ENCODE measurements around the gene SNAPC4. TPM values are rescaled to one million over a fixed set of nuclear protein-coding genes. Genes with fewer than 3 reads are reported as not detected.
A peak's percentile ranks its signal among the peaks of the same experiment; 100 is the strongest.

Gene SNAPC4
- total RNA-seq, 1 experiment from 2014 or later = 21.0 TPM

DNA sequence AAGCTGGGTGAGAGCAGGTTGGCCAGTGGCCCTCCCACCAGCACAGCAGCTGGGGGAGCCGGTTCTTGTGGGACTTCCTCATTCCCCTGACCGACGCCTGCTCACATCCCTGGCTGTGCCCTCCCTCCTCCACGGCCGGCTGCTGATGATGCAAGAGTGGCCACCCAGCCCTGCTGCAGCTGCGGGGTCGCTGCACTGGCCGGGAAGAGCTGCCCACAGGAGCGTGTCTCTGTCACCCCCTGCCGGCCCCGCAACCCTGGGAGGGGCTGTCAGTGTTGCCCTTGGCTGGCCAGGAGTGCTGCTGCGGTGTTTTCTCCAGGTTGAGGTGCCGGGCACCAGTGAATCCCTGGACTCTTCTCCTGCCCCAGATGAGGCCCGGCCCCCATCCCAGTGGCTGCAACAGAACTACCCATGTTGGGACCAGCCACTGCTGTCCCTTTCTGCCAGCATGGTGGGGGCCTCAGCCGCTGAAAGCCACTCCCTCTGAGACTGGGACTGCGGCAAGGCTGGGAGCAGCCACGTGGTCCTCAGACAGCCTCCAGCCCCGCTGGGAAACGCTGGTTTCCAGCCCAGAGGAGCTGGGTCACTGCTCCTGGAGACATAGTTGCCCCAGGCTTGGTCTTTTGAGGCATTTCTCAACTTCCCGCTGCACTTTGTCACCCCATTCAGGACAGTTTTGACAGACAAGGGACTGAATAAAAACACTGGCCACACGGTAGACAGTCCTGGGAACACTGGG lies 27.2 kb downstream of the SNAPC4 start:
- DNase-seq (ENCODE audit: low spot score) = peak; percentile 91

DNA sequence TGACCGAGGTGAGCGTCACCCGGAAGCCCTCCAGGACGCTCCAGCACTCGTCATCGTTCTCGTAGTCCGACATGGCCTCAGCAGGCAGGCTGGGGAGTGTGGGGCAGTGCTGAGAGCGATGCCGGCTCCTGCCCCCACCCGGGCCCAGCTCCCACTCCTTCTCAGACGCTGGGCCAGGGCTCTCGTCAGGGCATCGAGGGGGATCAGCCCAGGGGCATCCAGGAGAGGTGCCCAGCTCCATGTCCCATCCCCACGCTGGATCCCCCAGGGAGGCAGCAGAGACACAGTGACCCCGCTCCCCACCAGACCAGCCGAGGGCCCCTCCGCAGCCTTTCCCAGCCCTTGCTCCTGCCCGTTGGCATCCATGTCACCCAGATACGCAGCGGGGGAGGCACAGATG lies 28.0 kb downstream of the SNAPC4 start:
- DNase-seq (ENCODE audit: low spot score) = no peak

- DNase-seq (ENCODE audit: low spot score) = no peak
Observed at GRCh38 chr9:136371533-136371880, 28.5 kb downstream of the SNAPC4 start.

DNA sequence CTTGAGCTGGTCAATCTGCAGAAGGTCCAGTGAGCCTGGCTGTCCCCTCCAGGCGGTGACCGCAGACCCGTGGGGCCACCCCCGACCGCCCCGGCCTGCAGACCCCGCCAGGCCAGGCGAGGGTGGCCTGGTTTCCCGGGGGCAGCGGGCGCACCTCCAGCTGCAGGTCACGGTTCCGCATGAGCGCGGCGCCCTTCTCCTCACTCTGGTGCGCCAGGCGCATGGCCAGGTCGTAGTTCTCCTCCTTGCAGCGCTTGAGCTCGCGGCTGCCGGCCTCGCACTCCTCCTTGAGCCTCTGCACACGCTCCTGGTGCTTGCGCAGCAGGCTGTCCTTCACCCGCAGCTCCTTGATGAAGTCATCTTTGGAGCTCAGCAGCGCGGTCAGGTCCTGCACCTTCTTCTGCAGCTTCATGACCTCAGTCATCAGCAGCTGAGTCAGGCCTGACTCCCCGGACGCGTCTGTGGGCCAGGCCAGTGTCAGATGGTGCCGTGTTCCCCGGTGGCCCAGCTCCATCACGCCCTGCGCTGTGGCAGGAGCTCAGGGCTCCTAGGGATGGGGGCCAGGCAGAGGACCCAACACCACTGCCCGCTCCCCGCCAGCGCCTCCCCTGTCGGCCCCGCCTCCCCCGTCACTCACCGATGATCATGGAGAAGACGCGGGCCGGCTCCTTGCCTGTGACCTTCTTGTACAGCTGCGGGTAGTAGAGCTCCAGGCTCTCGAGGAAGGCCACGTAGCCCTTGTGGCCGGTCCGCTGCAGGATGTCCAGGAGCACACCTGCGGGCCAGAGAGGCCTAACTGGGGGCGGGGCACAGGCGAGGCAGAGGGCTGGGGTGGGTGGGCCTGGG lies 29.1 kb downstream of the SNAPC4 start:
- DNase-seq (ENCODE audit: low spot score) = no peak

- no peak for DNase-seq (ENCODE audit: low spot score)
Observed at GRCh38 chr9:136370037-136370436, 29.9 kb downstream of the SNAPC4 start.

DNA sequence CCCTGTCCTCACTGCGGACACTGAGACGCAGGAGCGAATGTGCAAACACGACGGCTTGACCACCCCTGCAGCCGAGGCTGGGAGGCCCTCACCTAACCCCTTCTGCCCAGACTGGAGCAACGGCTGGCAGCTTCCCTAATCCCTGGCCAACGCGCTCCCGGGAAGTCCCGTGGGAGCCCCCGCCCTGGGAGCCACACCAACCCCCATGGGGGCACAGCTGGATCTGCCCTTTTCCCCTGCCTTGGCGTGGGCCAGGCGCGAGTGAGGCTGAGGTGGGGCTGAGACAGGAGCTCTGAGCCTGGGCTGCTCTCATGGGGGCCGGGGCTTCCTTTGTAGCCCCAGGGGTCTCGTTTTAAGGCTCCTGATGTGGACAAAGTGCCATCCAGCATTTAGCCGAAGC lies 31.8 kb downstream of the SNAPC4 start:
- no peak for DNase-seq (ENCODE audit: low spot score)

GRCh38 chr9:136367296-136368145 lies 32.4 kb downstream of the SNAPC4 start:
- DNase-seq (ENCODE audit: low spot score) = no peak

DNA sequence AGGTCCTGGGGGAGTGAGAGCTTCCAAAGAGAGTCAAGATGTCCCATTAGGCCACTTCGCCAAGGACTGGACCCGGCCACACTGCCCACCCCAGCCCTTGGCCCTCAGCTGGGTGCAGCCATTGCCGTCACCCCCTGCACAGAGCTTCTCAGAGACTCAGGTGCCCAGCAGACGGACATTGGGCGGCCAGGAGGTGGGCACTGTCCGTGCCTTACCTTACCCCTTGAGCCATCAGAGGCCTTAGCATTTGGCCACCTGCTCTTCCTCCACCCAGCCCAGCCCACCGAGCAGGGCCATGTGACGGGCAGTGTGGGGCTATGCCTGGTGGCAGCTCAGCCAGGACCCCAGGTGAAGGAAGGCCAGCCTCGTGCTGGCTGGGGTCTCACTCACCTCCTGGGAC lies 33.1 kb downstream of the SNAPC4 start:
- no peak for DNase-seq (ENCODE audit: low spot score)

- DNase-seq (ENCODE audit: low spot score) = no peak
Observed at GRCh38 chr9:136365775-136366222, 34.2 kb downstream of the SNAPC4 start.

DNA sequence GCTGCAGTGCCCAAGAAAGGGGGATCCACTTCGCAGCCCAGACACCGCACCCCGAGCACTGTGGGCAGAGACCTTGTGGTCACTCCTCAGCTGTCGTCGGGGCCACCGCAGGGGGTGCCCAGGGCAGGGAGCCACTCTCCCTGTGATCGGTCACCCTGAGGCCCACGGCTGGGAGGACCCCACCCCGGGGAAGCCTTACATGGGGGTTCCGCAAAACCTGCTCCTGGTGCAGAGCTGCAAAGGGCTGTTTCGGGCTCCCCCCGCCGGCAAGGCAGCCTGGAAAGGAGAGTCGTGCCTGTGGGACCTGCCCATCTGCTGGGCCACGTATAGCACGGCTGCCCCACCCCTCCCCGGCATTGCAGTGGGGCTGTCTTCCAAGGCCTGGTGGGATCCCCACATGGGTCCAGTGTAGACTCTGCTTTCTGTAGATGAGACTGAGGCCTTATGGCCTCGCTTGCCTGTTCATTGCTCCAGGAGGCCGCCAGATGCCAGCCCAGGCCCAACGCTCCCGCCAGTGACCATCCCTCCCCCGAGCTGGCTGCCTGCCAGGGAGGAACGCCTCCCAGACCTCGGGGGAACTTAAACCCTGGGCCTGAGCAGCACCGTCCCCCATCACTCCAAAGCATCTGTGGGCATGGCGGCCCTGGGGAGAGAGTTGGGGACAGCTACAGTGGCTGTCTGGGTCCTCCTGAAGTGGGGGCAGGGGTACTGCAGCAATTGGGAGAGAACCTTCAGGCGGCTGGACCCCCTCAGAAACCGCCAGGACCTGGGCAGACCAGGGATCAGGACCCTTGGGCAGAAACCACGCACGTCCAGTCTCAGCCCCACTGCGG lies 34.8 kb downstream of the SNAPC4 start:
- peak; percentile 30 for DNase-seq (ENCODE audit: low spot score)

DNA sequence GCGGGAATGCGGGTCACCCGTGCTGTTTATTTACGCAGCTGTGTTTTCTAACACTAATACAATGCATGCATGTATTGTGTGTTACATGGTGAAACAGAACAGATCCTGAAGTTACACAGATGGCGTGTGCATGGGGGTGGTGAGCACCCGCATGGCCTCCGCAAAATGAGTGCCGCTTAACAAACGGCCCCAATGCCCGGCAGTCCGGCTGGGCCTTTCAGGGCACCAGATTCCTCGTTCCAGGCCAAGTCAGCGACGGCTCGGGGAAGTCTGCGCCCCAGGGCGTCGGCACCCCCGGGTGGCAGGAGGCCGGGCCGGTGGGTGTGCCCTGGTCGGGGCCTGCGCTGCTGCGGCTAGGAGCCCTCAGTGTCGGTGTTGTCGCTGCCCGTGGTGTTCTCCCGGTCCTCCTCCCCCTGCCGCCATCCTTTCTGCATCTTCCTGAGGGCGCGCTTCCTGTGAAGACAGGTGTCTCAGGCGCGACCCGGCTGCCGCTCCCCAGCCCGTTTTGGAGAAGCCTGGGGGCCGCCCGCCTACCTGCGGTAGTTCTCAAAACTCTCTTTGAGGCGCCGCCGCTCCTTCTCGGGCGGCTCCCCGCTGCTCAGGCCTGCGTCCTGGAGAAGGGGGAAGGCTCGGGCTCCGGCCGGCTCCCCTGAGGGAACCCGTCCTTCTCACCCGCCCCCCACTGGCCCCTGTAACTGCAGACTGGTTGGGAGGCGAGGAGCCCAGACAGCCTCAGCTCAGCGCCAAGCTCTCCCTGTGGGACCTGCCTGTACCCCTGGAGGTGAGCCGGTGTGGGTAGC lies 35.8 kb downstream of the SNAPC4 start:
- DNase-seq (ENCODE audit: low spot score) = no peak

DNA sequence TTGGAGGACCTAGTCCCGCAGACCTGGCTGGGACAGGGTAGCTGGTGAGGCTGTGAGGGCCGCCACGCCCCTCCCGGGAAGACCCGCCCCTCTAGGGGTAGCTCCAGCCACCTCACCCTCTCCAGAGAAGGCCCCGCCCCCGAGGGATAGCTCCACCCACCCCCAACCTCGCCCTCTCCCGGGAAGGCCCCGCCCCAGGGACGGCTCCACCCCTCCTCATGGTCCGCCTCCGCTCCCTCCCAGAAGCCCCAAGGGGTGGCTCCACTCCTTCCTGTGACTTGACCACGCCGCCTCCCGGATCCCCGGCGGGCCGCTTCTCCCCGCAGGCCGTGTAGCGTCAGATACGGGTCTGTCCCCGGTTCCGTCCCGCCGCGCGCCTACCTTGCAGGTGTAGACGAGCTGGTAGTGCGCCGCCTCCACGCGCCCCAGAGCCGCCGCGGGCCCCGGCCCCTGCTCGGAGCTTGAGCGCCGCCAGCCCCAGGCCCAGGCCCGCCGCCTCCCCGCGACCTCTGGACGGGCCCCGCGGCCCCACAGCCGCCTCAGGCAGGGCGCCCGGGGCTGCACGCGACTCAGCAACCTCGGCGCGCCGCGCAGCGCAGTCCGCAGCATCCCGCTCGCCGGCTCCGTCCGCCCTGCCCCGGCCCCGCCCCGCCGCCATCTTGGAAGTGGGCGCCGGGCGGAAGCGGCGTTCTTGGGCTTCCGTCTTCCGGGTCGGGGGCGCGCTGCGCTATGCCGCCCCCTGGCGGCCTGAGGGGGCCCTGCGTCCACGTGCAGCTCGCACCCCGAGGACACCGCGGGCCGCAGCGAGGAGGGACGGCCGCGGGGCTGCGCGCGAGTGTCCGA lies 36.6 kb downstream of the SNAPC4 start, which contains the start of gene DNLZ:
DNLZ (minus strand) TSS at position 639 of the 843 bp plus-strand sequence; CDS start at position 609, 30 bp downstream.
- DNase-seq (ENCODE audit: low spot score) = peak; percentile 93

DNA sequence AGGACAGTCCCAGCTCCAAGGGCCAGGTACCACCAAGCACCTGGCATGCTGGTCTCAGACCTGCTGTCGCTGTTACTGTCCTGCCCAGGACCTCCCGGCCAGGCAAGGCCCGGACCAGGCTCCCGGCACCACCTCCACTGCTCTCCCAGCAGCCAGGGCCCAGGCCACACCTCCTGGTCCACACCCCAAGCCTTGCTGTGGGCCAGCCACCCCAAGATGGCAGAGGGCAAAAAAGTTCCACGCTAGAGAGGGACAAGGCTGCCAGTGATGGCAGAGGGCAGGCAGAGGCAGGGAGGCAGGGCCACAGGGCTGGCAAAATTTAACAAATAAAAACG lies 37.6 kb downstream of the SNAPC4 start:
- DNase-seq (ENCODE audit: low spot score) = no peak

GRCh38 chr9:136361754-136362449 lies 38.1 kb downstream of the SNAPC4 start:
- DNase-seq (ENCODE audit: low spot score) = no peak

- DNase-seq (ENCODE audit: low spot score) = no peak
Observed at GRCh38 chr9:136361047-136361753, 38.8 kb downstream of the SNAPC4 start.

GRCh38 chr9:136359774-136360718 lies 39.9 kb downstream of the SNAPC4 start:
- DNase-seq (ENCODE audit: low spot score) = no peak

DNA sequence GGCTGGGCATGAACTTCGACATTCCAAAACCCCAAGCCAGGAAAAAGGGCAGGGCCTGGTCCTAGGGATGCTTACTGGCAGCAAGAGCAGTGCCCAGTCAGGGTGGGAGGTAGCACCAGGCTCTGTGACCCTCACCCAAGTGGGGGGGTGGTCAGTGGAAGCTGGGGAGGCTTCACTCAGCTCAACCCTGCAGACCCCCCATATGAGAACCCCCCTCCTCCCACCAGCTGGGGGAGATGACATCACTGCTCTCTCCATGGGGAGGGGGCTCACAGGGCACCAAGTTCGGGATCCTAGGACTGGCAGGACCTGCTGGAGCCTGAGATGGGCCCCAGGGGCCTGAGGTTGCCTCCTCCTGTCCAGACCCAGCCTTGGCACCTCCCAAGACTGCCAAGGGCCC lies 41.1 kb downstream of the SNAPC4 start:
- no peak for DNase-seq (ENCODE audit: low spot score)

All from HT-29 (cell line).